Ishikawa (cell line): ENCODE data around the gene SLAMF7.

Experiments
- CEBPB ChIP-seq: IDR thresholded peaks from 2 replicates; pipeline ENCODE4 v1.6.1; 2012
- CREB1 ChIP-seq: IDR thresholded peaks from 2 replicates; pipeline ENCODE4 v1.6.1; 2012; ENCODE audit warnings: low read depth
- EGR1 ChIP-seq: IDR thresholded peaks from 2 replicates; pipeline ENCODE4 v1.6.1; 2012
- EP300 ChIP-seq: IDR thresholded peaks from 2 replicates; pipeline ENCODE4 v1.6.1; 2012; ENCODE audit warnings: borderline replicate concordance
- FOXM1 ChIP-seq: IDR thresholded peaks from 2 replicates; pipeline ENCODE4 v1.6.1; 2012; ENCODE audit warnings: low read depth, borderline replicate concordance
- MAX ChIP-seq: IDR thresholded peaks from 2 replicates; pipeline ENCODE4 v1.6.1; 2012
- NFIC ChIP-seq: IDR thresholded peaks from 2 replicates; pipeline ENCODE4 v1.6.1; 2012
- RAD21 ChIP-seq: IDR thresholded peaks from 2 replicates; pipeline ENCODE4 v1.6.1; 2012; ENCODE audit warnings: low read depth
- REST ChIP-seq: IDR thresholded peaks from 2 replicates; pipeline ENCODE4 v1.6.1; 2012; ENCODE audit warnings: low read depth, mild to moderate bottlenecking
- TAF1 ChIP-seq: IDR thresholded peaks from 2 replicates; pipeline ENCODE4 v1.6.1; 2012; ENCODE audit warnings: low read depth, mild to moderate bottlenecking
- TCF12 ChIP-seq: IDR thresholded peaks from 2 replicates; pipeline ENCODE4 v1.6.1; 2012; ENCODE audit warnings: low read depth
- TEAD4 ChIP-seq: IDR thresholded peaks from 2 replicates; pipeline ENCODE4 v1.6.1; 2012
- USF1 ChIP-seq: IDR thresholded peaks from 2 replicates; pipeline ENCODE4 v1.6.1; 2012
- YY1 ChIP-seq: IDR thresholded peaks from 2 replicates; pipeline ENCODE4 v1.6.1; 2012; ENCODE audit warnings: low read depth
- ZBTB7A ChIP-seq: IDR thresholded peaks from 2 replicates; pipeline ENCODE4 v1.6.1; 2012; ENCODE audit warnings: low read depth

Gene SLAMF7

GRCh38 chr1:160752406-160752805, 13.4 kb downstream of the SLAMF7 start:
- no peak for TF ChIP-seq TCF12

GRCh38 chr1:160752924-160753323, 13.9 kb downstream of the SLAMF7 start:
- TF ChIP-seq RAD21 = no peak
- no peak for TF ChIP-seq MAX
- TF ChIP-seq USF1 = no peak
- no peak for TF ChIP-seq ZBTB7A
- no peak for TF ChIP-seq REST
- TF ChIP-seq CREB1 = no peak
- TF ChIP-seq TEAD4 = no peak
- TF ChIP-seq EP300 = no peak
- TF ChIP-seq FOXM1 = no peak
- no peak for TF ChIP-seq TAF1
- TF ChIP-seq TCF12 = no peak
- TF ChIP-seq NFIC = no peak
- no peak for TF ChIP-seq CEBPB
- TF ChIP-seq YY1 = no peak
- TF ChIP-seq EGR1 = no peak

GRCh38 chr1:160753594-160753993, 14.5 kb downstream of the SLAMF7 start:
- no peak for TF ChIP-seq USF1
- no peak for TF ChIP-seq CEBPB
- no peak for TF ChIP-seq REST
- no peak for TF ChIP-seq TEAD4
- TF ChIP-seq YY1 = no peak
- no peak for TF ChIP-seq MAX
- TF ChIP-seq NFIC = no peak
- TF ChIP-seq EP300 = no peak

GRCh38 chr1:160755461-160755860, 16.4 kb downstream of the SLAMF7 start:
- TF ChIP-seq CREB1 = no peak
- TF ChIP-seq USF1 = no peak
- no peak for TF ChIP-seq NFIC
- no peak for TF ChIP-seq MAX
- TF ChIP-seq REST = no peak
- TF ChIP-seq EP300 = no peak
- no peak for TF ChIP-seq CEBPB
- TF ChIP-seq FOXM1 = no peak
- no peak for TF ChIP-seq RAD21
- TF ChIP-seq ZBTB7A = no peak
- TF ChIP-seq EGR1 = no peak
- no peak for TF ChIP-seq YY1
- no peak for TF ChIP-seq TCF12
- no peak for TF ChIP-seq TEAD4
- TF ChIP-seq TAF1 = no peak
